Activated naive CD8-positive, alpha-beta T cell (primary cell): ENCODE data around the gene PLEKHA7.
"Not testable (repeated sequence)": the region's sequence is repeated elsewhere in the genome, so short reads cannot be mapped to it uniquely, and the experiment has no call there.

ENCODE experiments used
- H3K27ac Mint-ChIP-seq: one replicate; pipeline ENCODE4 v1.8.0; 2021; ENCODE audit warnings: mixed read lengths
- H3K27me3 Mint-ChIP-seq: one replicate; pipeline ENCODE4 v1.8.0; 2021; ENCODE audit warnings: mixed read lengths
- H3K36me3 Mint-ChIP-seq: one replicate; pipeline ENCODE4 v1.8.0; 2021; ENCODE audit warnings: mixed read lengths
- H3K4me1 Mint-ChIP-seq: one replicate; pipeline ENCODE4 v1.8.0; 2021; ENCODE audit warnings: low read depth, mixed read lengths
- H3K4me3 Mint-ChIP-seq: one replicate; pipeline ENCODE4 v1.8.0; 2021; ENCODE audit warnings: mild to moderate bottlenecking, mixed read lengths
- H3K9me3 Mint-ChIP-seq: one replicate; pipeline ENCODE4 v1.8.0; 2021; ENCODE audit warnings: low read depth, mixed read lengths

PLEKHA7 gene

DNA sequence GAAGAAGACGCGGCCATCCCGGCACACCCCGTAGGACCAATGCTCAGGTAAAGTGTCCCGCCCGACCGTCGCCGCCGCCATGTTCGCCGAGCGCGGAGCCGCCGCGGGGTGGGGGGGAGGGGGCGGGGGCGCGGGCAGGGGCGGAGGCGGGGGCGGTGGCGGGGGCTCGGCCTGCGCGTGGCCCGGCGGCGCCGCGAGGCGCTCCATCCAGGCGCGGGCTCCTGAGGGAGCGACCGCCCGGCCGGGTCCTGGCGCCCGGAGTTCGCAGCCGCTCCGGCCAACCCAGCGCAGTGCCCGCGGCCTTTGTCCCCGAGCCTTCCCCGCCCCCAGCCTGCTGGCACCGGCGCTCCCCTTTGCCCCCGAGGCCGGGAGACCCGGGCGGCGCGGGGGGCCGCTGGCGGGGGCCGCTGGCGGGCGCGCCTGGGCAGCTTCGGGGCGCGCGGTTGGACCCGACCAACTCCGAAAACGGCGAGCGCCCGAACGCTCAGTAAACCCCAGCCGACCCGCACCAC is at the start of gene PLEKHA7:
PLEKHA7 (minus strand) TSS at position 94 of the 512 bp plus-strand sequence; CDS start at position 81, 13 bp downstream.
- peak within 1 kb of the TSS; percentile 47 for H3K27ac Mint-ChIP-seq
- peaks cover 4% of the 10 kb centered on the region for H3K4me1 Mint-ChIP-seq
- peaks cover 2% of the 10 kb centered on the region for H3K36me3 Mint-ChIP-seq
- H3K9me3 Mint-ChIP-seq = no peaks in the 10 kb centered on the region
- peaks cover 16% of the 10 kb centered on the region for H3K27me3 Mint-ChIP-seq
- peak within 1 kb of the TSS; percentile 93 for H3K4me3 Mint-ChIP-seq

DNA sequence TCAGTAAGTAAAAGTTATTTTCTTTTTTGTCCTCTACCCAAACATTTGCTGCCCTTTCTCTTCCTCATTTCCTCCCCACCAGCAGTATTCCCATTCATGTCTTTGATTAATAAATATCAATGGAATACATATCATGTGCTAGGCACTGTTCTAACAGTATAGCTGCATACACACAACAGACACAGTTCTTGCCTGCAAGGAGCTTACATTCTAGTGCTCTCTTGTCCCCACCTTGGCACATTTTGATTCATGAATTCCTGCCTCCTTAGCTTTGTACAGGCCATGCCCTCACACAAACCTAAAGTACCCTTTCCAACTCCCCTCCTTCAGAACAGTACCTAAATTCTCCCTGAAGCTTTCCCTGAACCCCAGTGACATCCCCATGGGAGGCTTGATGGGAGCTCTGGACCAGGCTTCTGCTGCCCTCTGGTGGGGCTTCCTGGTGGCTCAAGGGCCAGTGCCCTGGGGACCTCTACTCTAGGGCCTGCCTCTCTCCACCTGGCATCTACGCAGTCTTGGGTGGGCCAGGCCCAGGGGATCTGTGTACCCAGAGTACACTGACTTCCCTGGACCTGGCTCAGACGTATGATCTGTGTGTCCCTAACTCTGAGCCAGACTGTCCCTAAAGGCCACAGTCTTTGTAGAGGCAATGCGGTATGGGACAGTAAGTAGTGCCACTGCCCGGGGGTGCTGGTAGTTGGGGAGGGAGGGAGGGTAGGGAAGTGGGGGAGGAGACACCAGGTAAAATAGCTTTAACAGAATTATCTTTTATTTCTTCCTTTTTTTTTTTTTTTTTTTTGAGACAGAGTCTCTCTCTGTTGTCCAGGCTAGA is 49.2 kb upstream of the PLEKHA7 start:
- H3K27me3 Mint-ChIP-seq = no peaks in the 10 kb centered on the region
- H3K36me3 Mint-ChIP-seq = no peaks in the 10 kb centered on the region
- H3K4me1 Mint-ChIP-seq = no peaks in the 10 kb centered on the region
- no peak overlapping the region for H3K4me3 Mint-ChIP-seq
- H3K27ac Mint-ChIP-seq = no peak overlapping the region
- no peaks in the 10 kb centered on the region for H3K9me3 Mint-ChIP-seq

DNA sequence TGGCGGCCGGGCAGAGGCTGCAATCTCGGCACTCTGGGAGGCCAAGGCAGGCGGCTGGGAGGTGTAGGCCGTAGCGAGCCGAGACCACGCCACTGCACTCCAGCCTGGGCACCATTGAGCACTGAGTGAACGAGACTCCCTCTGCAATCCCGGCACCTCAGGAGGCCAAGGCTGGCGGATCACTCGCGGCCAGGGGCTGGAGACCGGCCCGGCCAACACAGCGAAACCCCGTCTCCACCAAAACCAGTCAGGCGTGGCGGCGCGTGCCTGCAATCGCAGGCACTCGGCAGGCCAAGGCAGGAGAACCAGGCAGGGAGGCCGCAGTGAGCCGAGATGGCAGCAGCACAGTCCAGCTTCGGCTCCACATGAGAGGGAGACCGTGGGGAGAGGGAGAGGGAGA is 36.9 kb upstream of the PLEKHA7 start:
- H3K9me3 Mint-ChIP-seq, H3K27me3 Mint-ChIP-seq, H3K4me1 Mint-ChIP-seq, H3K36me3 Mint-ChIP-seq, H3K4me3 Mint-ChIP-seq, H3K27ac Mint-ChIP-seq: not testable (repeated sequence)

DNA sequence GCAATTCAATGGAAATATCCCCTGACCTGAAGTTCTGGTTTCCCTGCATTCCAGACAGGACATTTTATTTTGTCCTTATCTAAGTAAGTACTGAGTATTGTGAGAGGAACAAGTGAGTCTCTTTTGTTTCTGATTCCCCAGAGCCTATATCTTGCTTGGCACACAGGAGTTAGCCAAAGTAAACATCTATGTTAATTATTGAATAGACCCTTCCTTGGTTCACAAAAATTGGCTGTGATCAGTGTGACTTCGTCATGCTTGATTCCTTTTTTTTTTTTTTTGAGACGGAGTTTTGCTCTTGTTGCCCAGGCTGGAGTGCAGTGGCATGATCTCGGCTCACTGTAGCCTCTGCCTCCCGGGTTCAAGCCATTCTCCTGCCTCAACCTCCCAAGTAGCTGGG is 34.3 kb upstream of the PLEKHA7 start:
- not testable (repeated sequence) for H3K4me3 Mint-ChIP-seq, H3K27me3 Mint-ChIP-seq, H3K9me3 Mint-ChIP-seq, H3K4me1 Mint-ChIP-seq, H3K27ac Mint-ChIP-seq, H3K36me3 Mint-ChIP-seq

DNA sequence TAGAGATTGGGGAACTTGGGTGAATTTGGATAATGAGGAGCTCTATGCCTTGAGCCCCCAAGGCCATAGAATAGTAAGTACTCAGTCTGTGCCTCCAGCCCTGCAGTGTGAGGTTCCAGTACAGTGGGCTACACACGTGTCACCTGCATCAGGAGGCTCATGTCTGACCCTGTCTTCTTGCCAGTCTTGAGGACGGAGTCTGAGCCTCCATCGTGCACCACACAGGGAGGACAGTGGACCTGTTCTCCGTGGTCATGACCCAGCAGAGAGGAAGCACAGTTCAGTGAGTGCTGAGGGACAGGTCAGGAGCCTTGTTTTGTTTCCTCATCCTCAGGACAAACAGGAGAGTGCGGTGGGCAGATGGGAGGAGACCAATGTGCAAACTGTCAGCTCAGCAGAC is 32.5 kb upstream of the PLEKHA7 start:
- H3K36me3 Mint-ChIP-seq = no peaks in the 10 kb centered on the region
- H3K4me1 Mint-ChIP-seq = no peaks in the 10 kb centered on the region
- no peak overlapping the region for H3K4me3 Mint-ChIP-seq
- H3K9me3 Mint-ChIP-seq = no peaks in the 10 kb centered on the region
- no peak overlapping the region for H3K27ac Mint-ChIP-seq
- no peaks in the 10 kb centered on the region for H3K27me3 Mint-ChIP-seq

DNA sequence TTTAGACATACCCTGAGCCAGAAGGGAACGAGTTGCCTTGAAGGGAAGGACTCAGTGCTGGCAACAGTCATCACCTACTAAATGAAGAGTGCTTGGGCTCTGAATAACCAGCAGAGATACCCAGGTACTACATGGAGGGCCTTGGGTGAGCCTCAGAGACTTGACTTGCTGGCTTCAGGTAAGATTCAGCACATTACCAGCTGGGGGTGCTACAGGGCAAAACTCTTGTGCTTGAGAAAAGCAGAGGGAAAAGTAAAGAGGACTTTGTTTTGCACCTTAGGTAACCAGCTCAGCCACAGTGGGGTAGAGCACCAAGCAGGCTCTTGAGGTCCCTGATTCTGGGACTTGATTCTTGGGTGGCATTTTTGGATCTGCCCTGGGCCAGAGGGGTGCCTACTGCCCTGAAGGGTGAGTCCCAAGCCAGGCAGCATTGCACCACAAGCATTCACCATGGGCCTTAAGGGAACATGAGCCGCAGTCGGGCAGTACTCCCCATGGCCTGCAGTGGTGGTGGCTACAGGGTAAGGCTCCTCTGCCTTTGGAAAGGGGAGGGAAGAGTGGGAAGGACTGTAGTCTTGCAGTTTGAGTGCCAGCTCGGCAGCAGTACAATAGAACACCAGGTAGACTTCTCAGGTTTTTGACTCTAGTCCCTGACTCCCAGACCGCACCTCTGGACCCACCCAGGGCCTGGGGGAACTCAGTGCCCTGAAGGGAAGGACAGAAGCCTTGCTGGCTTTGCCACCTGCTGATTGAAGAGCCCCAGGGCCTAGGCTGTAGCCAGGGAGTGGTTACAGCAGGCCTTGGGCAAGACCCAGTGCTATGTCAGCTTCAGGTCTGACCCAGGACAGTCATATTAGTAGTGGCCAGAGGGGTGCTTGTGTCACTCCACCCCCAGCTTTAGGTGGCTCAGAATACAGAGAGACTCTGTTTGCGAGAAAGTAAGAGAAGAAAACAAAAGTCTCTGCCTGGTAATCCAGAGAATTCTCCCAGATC is 22.7 kb upstream of the PLEKHA7 start:
- no peaks in the 10 kb centered on the region for H3K4me1 Mint-ChIP-seq
- peaks cover 4% of the 10 kb centered on the region for H3K27me3 Mint-ChIP-seq
- H3K4me3 Mint-ChIP-seq = no peak overlapping the region

DNA sequence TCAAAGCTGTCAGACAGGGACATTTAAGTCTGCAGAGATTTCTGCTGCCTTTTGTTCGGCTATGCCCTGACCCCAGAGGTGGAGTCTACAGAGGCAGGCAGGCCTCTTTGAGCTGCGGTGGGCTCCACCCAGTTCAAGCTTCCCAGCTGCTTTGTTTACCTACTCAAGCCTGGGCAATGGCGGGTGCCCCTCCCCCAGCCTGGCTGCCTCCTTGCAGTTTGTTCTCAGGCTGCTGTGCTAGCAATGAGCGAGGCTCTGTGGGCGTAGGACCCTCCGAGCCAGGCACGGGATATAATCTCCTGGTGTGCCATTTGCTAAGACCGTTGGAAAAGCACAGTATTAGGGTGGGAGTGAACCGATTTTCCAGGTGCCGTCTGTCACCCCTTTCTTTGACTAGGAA is 19.8 kb upstream of the PLEKHA7 start:
- H3K36me3 Mint-ChIP-seq = peaks cover 14% of the 10 kb centered on the region
- H3K27ac Mint-ChIP-seq, H3K4me3 Mint-ChIP-seq, H3K27me3 Mint-ChIP-seq, H3K9me3 Mint-ChIP-seq, H3K4me1 Mint-ChIP-seq: not testable (repeated sequence)

More for the DNA sequence above, 22.7 kb upstream of the PLEKHA7 start:
- Mint-ChIP-seq H3K36me3 (peaks cover 15% of the 10 kb centered on the region), H3K9me3 (peaks cover 3% of the 10 kb centered on the region), H3K27ac (no peak overlapping the region)

GRCh38 chr11:17026487-17027082 is 12.4 kb upstream of the PLEKHA7 start:
- peaks cover 5% of the 10 kb centered on the region for H3K36me3 Mint-ChIP-seq
- H3K9me3 Mint-ChIP-seq = no peaks in the 10 kb centered on the region
- no peaks in the 10 kb centered on the region for H3K27me3 Mint-ChIP-seq
- no peaks in the 10 kb centered on the region for H3K4me1 Mint-ChIP-seq
- no peak overlapping the region for H3K4me3 Mint-ChIP-seq
- H3K27ac Mint-ChIP-seq = no peak overlapping the region

DNA sequence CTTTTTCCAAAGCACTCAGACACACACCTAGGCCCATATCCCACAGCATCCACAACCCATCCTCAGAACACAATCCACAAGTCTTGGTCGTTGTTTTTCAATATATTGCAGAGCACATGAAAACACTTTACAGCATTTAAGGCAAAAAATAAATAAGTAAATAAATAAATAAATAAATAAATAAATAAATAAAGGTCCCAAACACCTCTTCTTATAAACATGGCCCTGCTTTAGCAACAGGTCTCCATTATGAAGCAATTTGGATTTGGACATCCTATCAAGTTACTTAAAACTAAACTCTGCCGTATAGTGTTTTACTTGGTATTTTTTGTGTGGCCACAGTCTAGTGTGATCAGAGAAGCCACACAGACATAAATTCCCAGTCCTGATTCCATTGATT is 10.7 kb upstream of the PLEKHA7 start:
- Mint-ChIP-seq H3K27ac (no peak overlapping the region), H3K4me3 (no peak overlapping the region), H3K9me3 (no peaks in the 10 kb centered on the region), H3K27me3 (no peaks in the 10 kb centered on the region), H3K4me1 (no peaks in the 10 kb centered on the region), H3K36me3 (peaks cover 5% of the 10 kb centered on the region)

- Mint-ChIP-seq H3K36me3 (peaks cover 5% of the 10 kb centered on the region), H3K4me1 (no peaks in the 10 kb centered on the region), H3K4me3 (no peak overlapping the region), H3K9me3 (no peaks in the 10 kb centered on the region), H3K27me3 (peaks cover 4% of the 10 kb centered on the region), H3K27ac (no peak overlapping the region)
Measured at GRCh38 chr11:17021511-17021910, 7.3 kb upstream of the PLEKHA7 start.

GRCh38 chr11:17020831-17021230 is 6.6 kb upstream of the PLEKHA7 start:
- Mint-ChIP-seq H3K4me3 (no peak overlapping the region), H3K4me1 (no peaks in the 10 kb centered on the region), H3K27ac (no peak overlapping the region), H3K9me3 (no peaks in the 10 kb centered on the region), H3K27me3 (peaks cover 7% of the 10 kb centered on the region), H3K36me3 (peaks cover 5% of the 10 kb centered on the region)

DNA sequence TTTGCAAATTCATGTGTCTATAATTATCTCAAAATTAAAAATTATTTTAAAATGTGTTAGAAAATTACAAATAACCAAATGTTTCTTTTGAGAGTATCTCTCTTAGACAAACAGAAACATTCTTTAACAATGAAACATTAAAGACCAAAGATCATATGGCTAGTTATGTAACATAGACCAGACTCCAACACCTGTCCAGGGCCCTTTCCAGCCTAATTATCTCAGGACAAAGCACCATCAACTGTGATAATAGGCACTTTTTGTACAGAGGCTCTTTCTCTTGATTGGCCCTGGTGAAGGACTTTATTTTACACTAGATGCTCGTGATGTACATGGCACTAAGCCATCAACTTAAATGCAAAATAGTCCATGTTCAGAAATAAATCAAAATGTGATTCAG is 5.0 kb upstream of the PLEKHA7 start:
- Mint-ChIP-seq H3K27me3 (peaks cover 16% of the 10 kb centered on the region), H3K4me1 (peaks cover 4% of the 10 kb centered on the region), H3K36me3 (peaks cover 2% of the 10 kb centered on the region), H3K4me3 (no peak overlapping the region), H3K27ac (no peak overlapping the region), H3K9me3 (no peaks in the 10 kb centered on the region)

GRCh38 chr11:17015627-17016126 is 1.5 kb upstream of the PLEKHA7 start:
- peaks cover 2% of the 10 kb centered on the region for H3K36me3 Mint-ChIP-seq
- peaks cover 16% of the 10 kb centered on the region for H3K27me3 Mint-ChIP-seq
- H3K4me1 Mint-ChIP-seq = peaks cover 4% of the 10 kb centered on the region
- peak overlapping the region; percentile 93 for H3K4me3 Mint-ChIP-seq
- H3K27ac Mint-ChIP-seq = no peak overlapping the region
- no peaks in the 10 kb centered on the region for H3K9me3 Mint-ChIP-seq

DNA sequence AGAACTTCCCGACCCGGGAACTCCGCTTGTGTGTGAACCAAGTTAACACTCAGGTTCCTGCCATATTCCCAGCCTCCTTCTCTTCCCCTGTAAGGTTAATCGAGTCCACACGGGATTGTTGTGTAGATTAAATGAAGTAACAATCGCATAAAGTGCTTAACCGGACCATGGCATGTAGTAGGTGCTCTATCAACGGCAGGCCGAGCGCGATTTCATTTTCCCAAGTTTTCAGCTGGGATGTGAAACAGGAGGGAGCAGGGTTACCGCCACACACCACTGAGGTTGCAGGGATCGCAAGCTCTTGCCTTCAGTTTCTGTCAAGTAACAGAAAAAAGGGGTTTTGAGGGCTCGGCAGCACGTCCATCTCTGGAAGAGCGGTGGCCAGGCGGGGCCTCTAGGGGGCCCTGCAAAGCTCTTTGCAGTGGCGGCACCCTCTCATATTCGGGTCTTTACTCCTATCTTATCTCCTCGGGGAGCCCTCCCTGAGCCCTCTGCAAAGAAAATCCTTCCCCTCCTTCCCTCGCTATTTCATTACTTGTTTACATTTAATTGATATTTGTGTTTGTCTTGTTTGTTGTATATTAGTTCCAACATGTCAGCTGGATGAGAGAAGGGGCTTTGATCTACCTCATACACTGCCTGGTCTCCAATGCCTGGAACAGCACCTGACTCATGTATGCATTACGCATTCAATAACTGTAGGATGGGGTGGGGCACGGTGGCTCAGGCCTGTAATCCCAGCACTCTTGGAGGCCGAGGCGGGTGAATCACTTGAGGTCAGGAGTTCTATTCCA is 816 bp upstream of the PLEKHA7 start:
- Mint-ChIP-seq H3K36me3 (peaks cover 2% of the 10 kb centered on the region), H3K27ac (peak overlapping the region; percentile 47), H3K4me3 (peak overlapping the region; percentile 93), H3K9me3 (no peaks in the 10 kb centered on the region), H3K4me1 (peaks cover 4% of the 10 kb centered on the region), H3K27me3 (peaks cover 16% of the 10 kb centered on the region)
